Breast epithelium (tissue), 4 donors: ENCODE measurements around the gene GRWD1. TPM values are rescaled to one million over a fixed set of nuclear protein-coding genes. Genes with fewer than 3 reads are reported as not detected.

Source experiments
- DNase-seq, 2 donors: peaks; one replicate each; pipeline ENCODE4 v3.0.0-alpha.2; 2019; ENCODE audit warnings: low spot score in 2 of 2
- H3K27ac ChIP-seq, 2 donors: fragments of 200-600 bp; sonication (generic) in 1 of 2; one replicate each; pipeline ENCODE4 v1.5.1; 2016 to 2019; ENCODE audit warnings: mild to moderate bottlenecking in 1 of 2
- H3K27me3 ChIP-seq, 2 donors: fragments of 200-600 bp; sonication (generic) in 1 of 2; one replicate each; pipeline versions ENCODE4 v1.5.1 to v1.6.0; 2017 to 2019; ENCODE audit warnings: control low read depth in 1 of 2, mild to moderate bottlenecking in 1 of 2
- H3K36me3 ChIP-seq: fragments of 200-600 bp; one replicate; pipeline ENCODE4 v1.5.1; 2019
- H3K4me1 ChIP-seq, 2 donors: fragments of 200-600 bp; sonication (generic); one replicate each; pipeline ENCODE4 v1.5.1; 2016 to 2019; ENCODE audit warnings: control low read depth in 1 of 2
- H3K4me3 ChIP-seq, 3 donors: fragments of 200-600 bp; sonication (generic); 1 replicate in 2 of 3; 2 replicates in 1 of 3; pipeline ENCODE4 v1.5.1; 2016 to 2019; ENCODE audit warnings: mild to moderate bottlenecking in 3 of 3, moderate library complexity in 2 of 3
- H3K9me3 ChIP-seq, 2 donors: fragments of 200-600 bp; sonication (generic) in 1 of 2; one replicate each; pipeline ENCODE4 v1.5.1; 2016 to 2019; ENCODE audit warnings: control low read depth in 1 of 2
- CTCF ChIP-seq, 3 donors: fragments of 450-650 bp; IDR thresholded peaks; one replicate each; pipeline ENCODE4 v1.5.1; 2016 to 2017; ENCODE audit warnings: antibody characterized with exemption in 3 of 3, mild to moderate bottlenecking in 3 of 3, moderate library complexity in 3 of 3
- POLR2A ChIP-seq: fragments of 450-650 bp; IDR thresholded peaks from one replicate; pipeline ENCODE4 v1.6.1; 2016; ENCODE audit warnings: antibody characterized with exemption, mild to moderate bottlenecking, moderate library complexity
- POLR2AphosphoS5 ChIP-seq, 3 donors: sonication (generic); formaldehyde crosslinking; IDR thresholded peaks; one replicate each; pipeline ENCODE4 v1.6.1; 2017; ENCODE audit warnings: antibody characterized with exemption in 3 of 3
- intact Hi-C: fragments of 100-400 bp; cut with DNase I; formaldehyde crosslinking; loops from one replicate; pipeline ENCODE4 v1.15.1; 2023; ENCODE audit warnings: low total_unique reads
- total RNA-seq, 3 donors: library from RNA; depleted of rRNA; stranded (reverse); fragments of >200 nt; gene quantifications; one replicate each; pipeline ENCODE4 v1.1.0, GENCODE V29; 2016

GRWD1 gene
- total RNA-seq, 3 donors from 2014 or later = 25.0 to 35.4 (median 30.1) TPM

- Histone ChIP-seq H3K27ac (no peak overlapping the region), H3K9me3 (no peaks in the 10 kb centered on the region), H3K27me3 (peaks cover 8 to 21% of the 10 kb centered on the region in 2 donors), H3K36me3 (no peaks in the 10 kb centered on the region), H3K4me1 (no peaks in the 10 kb centered on the region), H3K4me3 (peak overlapping the region in 2 of 3 donors; percentile 39 to 54)
- intact Hi-C loops = loop anchor here (10.0 kb wide), 1 partner anchor 75 kb away; no protein-coding TSS in a partner anchor
- no peak for TF ChIP-seq POLR2A
- TF ChIP-seq CTCF (IDR thresholded peaks at IDR 0.05) = no peak
- no peak for TF ChIP-seq POLR2AphosphoS5 (IDR thresholded peaks at IDR 0.05)
- no peak for DNase-seq
Measured at GRCh38 chr19:48499316-48500090, 53.7 kb downstream of the GRWD1 start.

- Histone ChIP-seq H3K36me3 (no peaks in the 10 kb centered on the region), H3K27ac (peak overlapping the region; percentile 30 to 80), H3K4me1 (no peaks in the 10 kb centered on the region), H3K27me3 (peaks cover 8 to 21% of the 10 kb centered on the region in 2 donors), H3K9me3 (no peaks in the 10 kb centered on the region), H3K4me3 (peak overlapping the region in 2 of 3 donors; percentile 45 to 54)
- DNase-seq = no peak
- intact Hi-C loops = loop anchor here (10.0 kb wide), 1 partner anchor 74 kb away; no protein-coding TSS in a partner anchor
- no peak for TF ChIP-seq POLR2AphosphoS5 (IDR thresholded peaks at IDR 0.05)
- TF ChIP-seq POLR2A = no peak
- TF ChIP-seq CTCF (IDR thresholded peaks at IDR 0.05) = no peak
Measured at GRCh38 chr19:48500830-48501493, 55.2 kb downstream of the GRWD1 start.

- TF ChIP-seq POLR2A (no peak), POLR2AphosphoS5 (IDR thresholded peaks at IDR 0.05) (no peak), CTCF (IDR thresholded peaks at IDR 0.05) (no peak)
- intact Hi-C loops = loop anchor here (10.0 kb wide), 1 partner anchor 73 kb away; no protein-coding TSS in a partner anchor
- Histone ChIP-seq H3K27ac (peak overlapping the region; percentile 48 to 80), H3K4me1 (no peaks in the 10 kb centered on the region), H3K9me3 (no peaks in the 10 kb centered on the region), H3K4me3 (peak overlapping the region in 2 of 3 donors; percentile 45 to 54), H3K36me3 (no peaks in the 10 kb centered on the region), H3K27me3 (peaks cover 8 to 21% of the 10 kb centered on the region in 2 donors)
- peak; percentile 95 to 98 for DNase-seq
Measured at GRCh38 chr19:48501494-48502349, 55.9 kb downstream of the GRWD1 start.

GRCh38 chr19:48502350-48503018 is 56.7 kb downstream of the GRWD1 start:
- no peak for DNase-seq
- no peaks in the 10 kb centered on the region for H3K4me1 ChIP-seq
- peaks cover 8 to 21% of the 10 kb centered on the region in 2 donors for H3K27me3 ChIP-seq
- no peaks in the 10 kb centered on the region for H3K9me3 ChIP-seq
- TF ChIP-seq POLR2AphosphoS5 (IDR thresholded peaks at IDR 0.05) (peak in 1 of 3 donors; percentile 30), CTCF (IDR thresholded peaks at IDR 0.05) (no peak)
- no peaks in the 10 kb centered on the region for H3K36me3 ChIP-seq
- H3K27ac ChIP-seq = peak overlapping the region; percentile 48 to 80
- peak overlapping the region in 2 of 3 donors; percentile 45 to 48 for H3K4me3 ChIP-seq
- intact Hi-C loops = loop anchor here (10.0 kb wide), 1 partner anchor 72 kb away; no protein-coding TSS in a partner anchor
